Spleen (tissue), 7 donors: Measurements from ENCODE around the gene RAB7B.

Source experiments
- CTCF ChIP-seq, 11 experiments: fragments of 200-600 bp in 7 of 11; fragments of 450-650 bp in 4 of 11; sonication (generic) in 4 of 11; IDR thresholded peaks in 8 of 11; conservative IDR thresholded peaks in 3 of 11; 1 replicate in 7 of 11; 2 replicates in 4 of 11; pipeline versions ENCODE4 v1.4.0 to v1.8.0; 2016 to 2021; ENCODE audit warnings: antibody characterized with exemption in 11 of 11, inconsistent platforms in 4 of 11, mild to moderate bottlenecking in 1 of 11
- POLR2AphosphoS5 ChIP-seq, 3 donors: sonication (generic); formaldehyde crosslinking; IDR thresholded peaks; one replicate each; pipeline ENCODE4 v1.5.1; 2017; ENCODE audit warnings: antibody characterized with exemption in 3 of 3
- donor health status: DM: no; HTN: no; CAD: no; lungs with moderate emphysema.
- donor health status: DM: no; HTN: no; CAD: no.
- donor health status: DM: no; HTN: no; CAD: no.

GRCh38 chr1:206002160-206002559 lies 1.0 kb downstream of the RAB7B start:
- TF ChIP-seq CTCF (IDR thresholded peaks at IDR 0.05 in 8 of 11, conservative IDR thresholded peaks at IDR 0.05 in 3 of 11) (no peak), POLR2AphosphoS5 (IDR thresholded peaks at IDR 0.05) (no peak)
